NB4 (cell line): ENCODE measurements around the gene CD300LB.

ENCODE experiments used
- DNase-seq: peaks from one replicate; pipeline ENCODE4 v3.0.0; 2010; ENCODE audit warnings: low read depth
- H3K4me3 ChIP-seq: one replicate; pipeline ENCODE4 v1.5.1; 2011; ENCODE audit warnings: mild to moderate bottlenecking, low read depth, low read length, moderate library complexity
- MYC ChIP-seq: IDR thresholded peaks from 2 replicates; pipeline ENCODE4 v1.6.1; 2011; ENCODE audit warnings: low read depth, low read length
- POLR2A ChIP-seq: IDR thresholded peaks from 2 replicates; pipeline ENCODE4 v1.6.1; 2011; ENCODE audit warnings: mild to moderate bottlenecking; ENCODE audit not compliant: insufficient read length; ENCODE audit errors: extremely low read depth
- TF ChIP-seq, protein P1 (sequence below): IDR thresholded peaks from one replicate; pipeline ENCODE4 v1.5.1; 2012; ENCODE audit warnings: low read depth, low read length
- TF ChIP-seq, protein P2 (sequence below): IDR thresholded peaks from 2 replicates; pipeline ENCODE4 v1.6.1; 2011; ENCODE audit warnings: low read depth, low read length

The CD300LB gene

DNA sequence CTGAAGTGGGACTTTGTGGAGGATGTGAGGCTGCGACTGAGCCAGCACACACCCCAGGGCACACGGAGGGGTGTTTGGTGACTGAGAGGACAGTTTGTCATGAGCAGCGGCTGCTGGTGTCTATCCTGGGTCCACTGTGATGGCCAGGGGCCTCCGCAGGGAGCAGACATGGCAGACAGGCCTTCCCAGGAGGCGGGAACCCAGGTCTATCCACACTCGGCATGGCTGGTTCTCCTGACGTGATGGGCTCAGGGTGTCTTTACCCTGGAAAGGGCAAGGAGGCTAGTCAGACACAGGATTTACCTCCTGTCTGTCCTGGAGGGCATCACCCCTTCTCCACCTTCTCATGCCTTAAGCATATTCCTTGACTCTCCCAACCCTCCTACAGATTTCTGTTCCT lies 15.3 kb upstream of the CD300LB start:
- TF ChIP-seq, protein P1, sequence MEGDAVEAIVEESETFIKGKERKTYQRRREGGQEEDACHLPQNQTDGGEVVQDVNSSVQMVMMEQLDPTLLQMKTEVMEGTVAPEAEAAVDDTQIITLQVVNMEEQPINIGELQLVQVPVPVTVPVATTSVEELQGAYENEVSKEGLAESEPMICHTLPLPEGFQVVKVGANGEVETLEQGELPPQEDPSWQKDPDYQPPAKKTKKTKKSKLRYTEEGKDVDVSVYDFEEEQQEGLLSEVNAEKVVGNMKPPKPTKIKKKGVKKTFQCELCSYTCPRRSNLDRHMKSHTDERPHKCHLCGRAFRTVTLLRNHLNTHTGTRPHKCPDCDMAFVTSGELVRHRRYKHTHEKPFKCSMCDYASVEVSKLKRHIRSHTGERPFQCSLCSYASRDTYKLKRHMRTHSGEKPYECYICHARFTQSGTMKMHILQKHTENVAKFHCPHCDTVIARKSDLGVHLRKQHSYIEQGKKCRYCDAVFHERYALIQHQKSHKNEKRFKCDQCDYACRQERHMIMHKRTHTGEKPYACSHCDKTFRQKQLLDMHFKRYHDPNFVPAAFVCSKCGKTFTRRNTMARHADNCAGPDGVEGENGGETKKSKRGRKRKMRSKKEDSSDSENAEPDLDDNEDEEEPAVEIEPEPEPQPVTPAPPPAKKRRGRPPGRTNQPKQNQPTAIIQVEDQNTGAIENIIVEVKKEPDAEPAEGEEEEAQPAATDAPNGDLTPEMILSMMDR = no peak
- TF ChIP-seq, protein P2, sequence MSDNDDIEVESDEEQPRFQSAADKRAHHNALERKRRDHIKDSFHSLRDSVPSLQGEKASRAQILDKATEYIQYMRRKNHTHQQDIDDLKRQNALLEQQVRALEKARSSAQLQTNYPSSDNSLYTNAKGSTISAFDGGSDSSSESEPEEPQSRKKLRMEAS = no peak
- TF ChIP-seq MYC = no peak
- no peak for TF ChIP-seq POLR2A
- no peak overlapping the region for H3K4me3 ChIP-seq
- no peak for DNase-seq

DNA sequence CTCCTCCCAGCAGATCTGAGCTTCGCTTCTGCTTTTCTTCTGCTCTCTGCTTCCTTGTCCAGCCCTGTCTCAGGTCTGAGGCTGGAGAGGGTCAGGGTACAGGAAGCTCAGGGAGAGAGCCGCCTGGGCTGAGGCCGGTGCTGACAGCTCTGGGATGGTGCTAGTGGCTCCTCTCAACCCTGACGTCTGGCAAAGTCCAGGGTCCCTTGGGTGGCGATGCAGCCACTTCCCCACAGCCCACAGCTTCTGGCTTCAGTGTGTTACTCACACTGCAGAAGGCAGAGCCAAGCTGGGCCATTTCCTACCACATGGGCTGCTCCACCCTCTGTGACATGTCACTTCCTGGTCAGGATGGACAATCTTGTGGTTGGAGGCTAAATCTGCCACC lies 14.6 kb upstream of the CD300LB start, which contains the start of gene CD300C:
CD300C (minus strand) TSS at position 273 of the 388 bp plus-strand sequence. CDS start 333 bp downstream, outside the sequence.
- no peak for TF ChIP-seq POLR2A
- TF ChIP-seq, protein P2 = peak; percentile 71
- peak within 1 kb of the TSS; percentile 21 for H3K4me3 ChIP-seq
- peak; percentile 91 for DNase-seq

GRCh38 chr17:74544991-74545842 lies 13.9 kb upstream of the CD300LB start:
- peak; percentile 22 for DNase-seq
- H3K4me3 ChIP-seq = peak overlapping the region; percentile 21
- TF ChIP-seq, protein P2 = no peak
- TF ChIP-seq MYC (no peak), POLR2A (no peak)
- TF ChIP-seq, protein P1 = no peak

GRCh38 chr17:74543891-74544760 lies 12.9 kb upstream of the CD300LB start:
- no peak for TF ChIP-seq MYC
- TF ChIP-seq, protein P2 = no peak
- no peak for DNase-seq
- H3K4me3 ChIP-seq = no peak overlapping the region

GRCh38 chr17:74543406-74543805 lies 12.1 kb upstream of the CD300LB start:
- H3K4me3 ChIP-seq = no peak overlapping the region
- no peak for DNase-seq
- TF ChIP-seq, protein P1 = no peak
- no peak for TF ChIP-seq POLR2A
- TF ChIP-seq MYC = no peak
- TF ChIP-seq, protein P2 = no peak

GRCh38 chr17:74542727-74543383 lies 11.6 kb upstream of the CD300LB start:
- no peak for DNase-seq
- TF ChIP-seq MYC (no peak), POLR2A (no peak)
- TF ChIP-seq, protein P2 = no peak
- TF ChIP-seq, protein P1 = no peak
- H3K4me3 ChIP-seq = no peak overlapping the region
